Naive thymus-derived CD4-positive, alpha-beta T cell (primary cell): ENCODE results near the gene TSKU. TPM values are rescaled to one million over a fixed set of nuclear protein-coding genes. Genes with fewer than 3 reads are reported as not detected.

Experiments used
- ATAC-seq: fragments of 150-1000 bp; cut with Tn5 transposase; 2 replicates; pipeline ENCODE4 v1.10.0; 2021; ENCODE audit warnings: mild to moderate bottlenecking, moderate library complexity
- CTCF ChIA-PET: fragments of 350-600 bp; sonication (Branson Sonifier 250); formaldehyde crosslinking; loops from one replicate; lab custom pipeline; 2021; ENCODE audit warnings: antibody characterized with exemption; lab: Charles Lee
- POLR2A ChIA-PET: fragments of 350-600 bp; sonication (Branson Sonifier 250); formaldehyde crosslinking; loops from one replicate; lab custom pipeline; 2021; ENCODE audit warnings: antibody characterized with exemption, inconsistent platforms; lab: Charles Lee
- DNase-seq, 9 donors: peaks; one replicate each; pipeline versions ENCODE4 v3.0.0 to v3.0.0-alpha.2; 2020 to 2022; ENCODE audit warnings: mixed read lengths in 1 of 9
- H3K27ac ChIP-seq: one replicate; pipeline ENCODE4 v1.7.0; 2013; ENCODE audit warnings: mild to moderate bottlenecking, low read depth, low read length, moderate library complexity
- H3K27me3 ChIP-seq, 2 donors: one replicate each; pipeline ENCODE4 v1.7.0; 2013; ENCODE audit warnings: low read length in 2 of 2, mild to moderate bottlenecking in 2 of 2, moderate library complexity in 2 of 2; ENCODE audit not compliant: control insufficient read depth in 2 of 2, insufficient read depth in 2 of 2
- H3K36me3 ChIP-seq, 3 experiments: 1 replicate in 2 of 3; 2 replicates in 1 of 3; pipeline ENCODE4 v1.7.0; 2013; ENCODE audit warnings: low read length in 3 of 3, mild to moderate bottlenecking in 3 of 3, moderate library complexity in 1 of 3; ENCODE audit not compliant: insufficient read depth in 3 of 3, control insufficient read depth in 2 of 3
- H3K4me1 ChIP-seq, 2 donors: one replicate each; pipeline ENCODE4 v1.7.0; 2013; ENCODE audit warnings: low read length in 2 of 2, mild to moderate bottlenecking in 2 of 2, moderate library complexity in 1 of 2; ENCODE audit not compliant: control insufficient read depth in 2 of 2, insufficient read depth in 2 of 2
- H3K4me3 ChIP-seq: 2 replicates; pipeline ENCODE4 v1.7.0; 2013; ENCODE audit warnings: mild to moderate bottlenecking, low read length
- H3K9me3 ChIP-seq, 3 experiments: 1 replicate in 2 of 3; 2 replicates in 1 of 3; pipeline ENCODE4 v1.7.0; 2013; ENCODE audit warnings: low read length in 3 of 3; ENCODE audit not compliant: control insufficient read depth in 2 of 3
- H3K27ac Mint-ChIP-seq, 9 donors: one replicate each; pipeline ENCODE4 v1.8.0; 2020 to 2022; ENCODE audit warnings: mixed read lengths in 9 of 9, mild to moderate bottlenecking in 8 of 9, moderate library complexity in 5 of 9, inconsistent platforms in 2 of 9
- H3K27me3 Mint-ChIP-seq, 5 donors: one replicate each; pipeline ENCODE4 v1.8.0; 2021 to 2022; ENCODE audit warnings: mixed read lengths in 5 of 5, mild to moderate bottlenecking in 1 of 5
- H3K36me3 Mint-ChIP-seq, 5 donors: one replicate each; pipeline ENCODE4 v1.8.0; 2020 to 2022; ENCODE audit warnings: mixed read lengths in 5 of 5, mild to moderate bottlenecking in 3 of 5, inconsistent platforms in 1 of 5
- H3K4me1 Mint-ChIP-seq, 7 donors: one replicate each; pipeline ENCODE4 v1.8.0; 2020 to 2022; ENCODE audit warnings: mixed read lengths in 7 of 7, mild to moderate bottlenecking in 3 of 7, inconsistent platforms in 1 of 7
- H3K4me3 Mint-ChIP-seq, 10 donors: one replicate each; pipeline ENCODE4 v1.8.0; 2020 to 2022; ENCODE audit warnings: mild to moderate bottlenecking in 10 of 10, mixed read lengths in 10 of 10, moderate library complexity in 6 of 10, inconsistent platforms in 2 of 10
- H3K9me3 Mint-ChIP-seq, 11 donors: one replicate each; pipeline ENCODE4 v1.8.0; 2020 to 2022; ENCODE audit warnings: mixed read lengths in 11 of 11, mild to moderate bottlenecking in 4 of 11, inconsistent platforms in 1 of 11, moderate library complexity in 1 of 11
- intact Hi-C, 2 donors: fragments of 100-400 bp; cut with micrococcal nuclease; formaldehyde crosslinking; loops; one replicate each; pipeline ENCODE4 v1.15.1; 2023
- polyA plus RNA-seq, 2 donors: library from polyadenylated mRNA; unstranded; fragments of 300-500 nt; fragmentation: Illumina TruSeq; gene quantifications; one replicate each; pipeline ENCODE4 v1.2.3, GENCODE V29; 2021
- total RNA-seq, 6 experiments: library from RNA in 5 of 6; stranded (reverse) in 5 of 6; gene quantifications; 1 replicate in 5 of 6; 2 replicates in 1 of 6; pipeline ENCODE4 v1.2.3 and lab custom pipeline; 2021 to 2026

The TSKU gene
- total and polyA plus RNA-seq, 7 experiments from 2014 or later = 0.13 to 1.5 TPM; not detected in 5

DNA sequence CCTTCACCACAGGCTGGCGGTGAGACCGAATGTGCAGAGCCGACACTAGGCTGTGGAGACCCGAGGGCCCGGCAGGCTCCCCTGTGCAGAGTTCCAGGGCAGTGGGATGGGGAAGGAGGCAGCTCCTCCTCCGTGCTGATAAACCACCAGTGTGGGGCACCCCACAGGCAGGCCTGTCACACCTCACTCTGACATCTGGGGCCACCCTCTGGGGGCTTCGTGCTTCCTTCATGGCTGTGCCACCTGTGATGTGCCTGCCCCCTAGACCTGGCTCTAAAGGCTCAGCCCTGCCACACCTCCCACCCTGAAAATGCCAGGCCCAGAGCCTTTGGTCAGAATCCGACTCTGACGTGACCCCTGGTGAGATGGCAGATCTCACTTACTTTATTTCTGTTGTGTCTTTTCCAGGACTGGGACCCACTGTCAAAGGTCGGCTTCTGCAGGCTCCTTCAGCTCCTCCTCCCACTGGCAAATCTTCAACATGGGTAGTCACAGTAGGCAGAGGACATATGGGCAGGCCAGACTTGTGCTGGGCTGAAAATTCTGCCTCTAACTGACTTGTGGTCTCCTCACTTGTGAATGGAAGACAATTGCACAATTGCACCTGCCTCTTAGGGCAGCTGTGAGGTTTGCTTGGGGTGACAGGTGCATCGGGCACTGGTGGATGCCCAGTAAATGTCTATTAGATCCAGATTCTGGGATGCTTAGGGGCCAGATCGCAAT, 46.2 kb upstream of the TSKU start:
- peaks cover 0 to 4% (median 0%) of the 10 kb centered on the region in 5 donors for H3K27me3 Mint-ChIP-seq
- no peaks in the 10 kb centered on the region for H3K9me3 ChIP-seq
- peaks cover 0 to 1% (median 0%) of the 10 kb centered on the region in 11 donors for H3K9me3 Mint-ChIP-seq
- no peaks in the 10 kb centered on the region for H3K4me1 ChIP-seq
- no peak for ATAC-seq
- H3K36me3 Mint-ChIP-seq = no peaks in the 10 kb centered on the region
- no peaks in the 10 kb centered on the region for H3K27me3 ChIP-seq
- H3K4me3 Mint-ChIP-seq = no peak overlapping the region
- H3K36me3 ChIP-seq = no peaks in the 10 kb centered on the region
- intact Hi-C loops = no loop called here
- H3K4me3 ChIP-seq = no peak overlapping the region
- CTCF ChIA-PET = no interaction called here
- H3K27ac ChIP-seq = no peak overlapping the region
- DNase-seq = no peak
- H3K27ac Mint-ChIP-seq = no peak overlapping the region
- POLR2A ChIA-PET = interaction anchor here (0.6 kb wide), 1 partner anchor 64 kb away, joined by 3 read pairs; no protein-coding TSS in a partner anchor
- peaks cover 0 to 3% (median 0%) of the 10 kb centered on the region in 7 donors for H3K4me1 Mint-ChIP-seq

DNA sequence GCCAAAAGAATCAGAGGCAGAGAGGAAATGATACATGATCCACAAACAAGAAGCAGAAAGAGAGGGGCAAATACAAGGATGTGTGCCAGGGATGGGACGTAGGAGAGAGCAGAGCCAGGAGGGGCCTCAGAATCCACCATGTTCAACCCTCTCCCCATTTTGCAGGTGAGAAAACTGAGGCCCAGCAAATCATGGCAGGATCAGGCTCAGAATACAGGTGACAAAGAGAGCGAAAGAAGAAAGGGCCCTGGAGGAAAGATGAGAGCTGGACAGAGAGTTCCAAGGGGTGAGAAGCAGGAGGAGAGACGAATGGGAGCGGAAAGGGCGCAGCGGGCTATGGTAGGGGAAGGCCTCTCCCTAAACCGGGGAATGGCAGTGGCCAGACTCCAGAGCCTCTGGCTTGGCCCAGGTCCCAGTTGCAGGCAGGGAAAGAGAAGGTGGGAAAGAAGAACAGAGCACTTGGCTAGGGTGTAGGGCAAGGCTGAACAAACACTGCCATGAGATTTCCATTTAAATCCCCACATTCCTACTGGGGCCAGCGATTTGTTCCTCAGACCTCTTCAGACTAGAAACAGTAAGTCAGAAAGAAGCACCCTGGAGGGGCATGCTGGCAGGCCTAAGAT, 44.4 kb upstream of the TSKU start:
- Mint-ChIP-seq H3K4me3 (no peak overlapping the region), H3K27ac (no peak overlapping the region), H3K36me3 (no peaks in the 10 kb centered on the region), H3K4me1 (peaks cover 0 to 3% (median 0%) of the 10 kb centered on the region in 7 donors), H3K27me3 (peaks cover 0 to 4% (median 0%) of the 10 kb centered on the region in 5 donors), H3K9me3 (peaks cover 0 to 1% (median 0%) of the 10 kb centered on the region in 11 donors)
- CTCF ChIA-PET = no interaction called here
- H3K9me3 ChIP-seq = no peaks in the 10 kb centered on the region
- H3K27ac ChIP-seq = no peak overlapping the region
- DNase-seq (no peak), ATAC-seq (no peak)
- intact Hi-C loops = no loop called here
- H3K27me3 ChIP-seq = no peaks in the 10 kb centered on the region
- H3K4me1 ChIP-seq = no peaks in the 10 kb centered on the region
- no peaks in the 10 kb centered on the region for H3K36me3 ChIP-seq
- POLR2A ChIA-PET = no interaction called here
- no peak overlapping the region for H3K4me3 ChIP-seq

- Histone ChIP-seq H3K4me1 (no peaks in the 10 kb centered on the region), H3K27ac (no peak overlapping the region), H3K4me3 (no peak overlapping the region), H3K36me3 (no peaks in the 10 kb centered on the region), H3K9me3 (no peaks in the 10 kb centered on the region), H3K27me3 (no peaks in the 10 kb centered on the region)
- ATAC-seq = no peak
- ChIA-PET POLR2A (no interaction called here), CTCF (interaction anchor here (1.0 to 1.6 kb wide), 3 partner anchors 56 to 257 kb away, joined by 3 to 4 read pairs (median 3); no protein-coding TSS in a partner anchor)
- Mint-ChIP-seq H3K36me3 (no peaks in the 10 kb centered on the region), H3K27me3 (peaks cover 0 to 6% (median 0%) of the 10 kb centered on the region in 5 donors), H3K9me3 (peaks cover 0 to 1% (median 0%) of the 10 kb centered on the region in 11 donors), H3K4me1 (peaks cover 0 to 3% (median 0%) of the 10 kb centered on the region in 7 donors), H3K27ac (no peak overlapping the region), H3K4me3 (no peak overlapping the region)
- intact Hi-C loops = no loop called here
- DNase-seq = no peak
Observed at GRCh38 chr11:76739798-76740197, 43.4 kb upstream of the TSKU start.

- peaks cover 0 to 1% (median 0%) of the 10 kb centered on the region in 11 donors for H3K9me3 Mint-ChIP-seq
- H3K27me3 Mint-ChIP-seq = peaks cover 0 to 8% (median 0%) of the 10 kb centered on the region in 5 donors
- Histone ChIP-seq H3K27me3 (no peaks in the 10 kb centered on the region), H3K27ac (no peak overlapping the region), H3K4me1 (no peaks in the 10 kb centered on the region), H3K9me3 (no peaks in the 10 kb centered on the region), H3K4me3 (no peak overlapping the region), H3K36me3 (no peaks in the 10 kb centered on the region)
- DNase-seq = no peak
- ATAC-seq = no peak
- CTCF ChIA-PET = interaction anchor here (0.7 to 1.6 kb wide), 2 partner anchors 55 to 58 kb away, joined by 3 read pairs; no protein-coding TSS in a partner anchor
- intact Hi-C loops = no loop called here
- H3K4me1 Mint-ChIP-seq = peaks cover 0 to 3% (median 0%) of the 10 kb centered on the region in 7 donors
- H3K36me3 Mint-ChIP-seq = no peaks in the 10 kb centered on the region
- H3K27ac Mint-ChIP-seq = no peak overlapping the region
- POLR2A ChIA-PET = no interaction called here
- no peak overlapping the region for H3K4me3 Mint-ChIP-seq
Observed at GRCh38 chr11:76740772-76741171, 42.4 kb upstream of the TSKU start.

DNA sequence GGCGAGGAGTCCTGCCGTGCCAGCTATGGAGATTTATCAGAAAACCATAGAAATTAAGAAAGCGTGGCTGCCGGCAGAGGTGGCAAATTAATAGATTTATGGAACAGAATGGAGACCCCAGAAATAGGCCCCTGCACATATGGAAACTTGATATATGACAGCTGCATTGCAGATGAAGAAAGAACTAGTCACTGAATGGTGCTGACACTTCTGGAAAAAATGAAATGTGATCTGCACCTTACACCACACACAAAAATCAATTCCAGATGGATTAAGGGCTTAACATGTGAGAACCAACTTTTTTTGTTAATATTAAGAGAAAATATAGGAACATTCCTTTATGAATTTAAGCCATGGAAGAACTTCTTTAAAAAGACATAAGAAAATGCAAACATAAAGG, 40.3 kb upstream of the TSKU start:
- ATAC-seq = no peak
- H3K9me3 Mint-ChIP-seq = peaks cover 0 to 1% (median 0%) of the 10 kb centered on the region in 11 donors
- no peak overlapping the region for H3K4me3 Mint-ChIP-seq
- Histone ChIP-seq H3K4me3 (no peak overlapping the region), H3K27ac (no peak overlapping the region), H3K36me3 (no peaks in the 10 kb centered on the region), H3K27me3 (no peaks in the 10 kb centered on the region), H3K4me1 (no peaks in the 10 kb centered on the region), H3K9me3 (no peaks in the 10 kb centered on the region)
- intact Hi-C loops = no loop called here
- peaks cover 0 to 10% (median 4%) of the 10 kb centered on the region in 5 donors for H3K27me3 Mint-ChIP-seq
- ChIA-PET CTCF (no interaction called here), POLR2A (interaction anchor here (0.7 kb wide), 1 partner anchor 29 kb away, joined by 7 read pairs; no protein-coding TSS in a partner anchor)
- H3K36me3 Mint-ChIP-seq = no peaks in the 10 kb centered on the region
- no peak for DNase-seq
- peaks cover 0 to 3% (median 0%) of the 10 kb centered on the region in 7 donors for H3K4me1 Mint-ChIP-seq
- no peak overlapping the region for H3K27ac Mint-ChIP-seq

GRCh38 chr11:76744186-76745043, 38.7 kb upstream of the TSKU start:
- peaks cover 0 to 10% (median 4%) of the 10 kb centered on the region in 5 donors for H3K27me3 Mint-ChIP-seq
- no peaks in the 10 kb centered on the region for H3K9me3 Mint-ChIP-seq
- no peak overlapping the region for H3K4me3 Mint-ChIP-seq
- H3K36me3 Mint-ChIP-seq = no peaks in the 10 kb centered on the region
- no peaks in the 10 kb centered on the region for H3K36me3 ChIP-seq
- H3K4me3 ChIP-seq = no peak overlapping the region
- H3K4me1 Mint-ChIP-seq = peaks cover 0 to 3% (median 0%) of the 10 kb centered on the region in 7 donors
- no peak overlapping the region for H3K27ac Mint-ChIP-seq
- no peak overlapping the region for H3K27ac ChIP-seq
- POLR2A ChIA-PET = no interaction called here
- no peak for ATAC-seq
- CTCF ChIA-PET = no interaction called here
- H3K27me3 ChIP-seq = no peaks in the 10 kb centered on the region
- H3K9me3 ChIP-seq = no peaks in the 10 kb centered on the region
- intact Hi-C loops = no loop called here
- no peaks in the 10 kb centered on the region for H3K4me1 ChIP-seq
- DNase-seq = no peak
